HG03558 (cell line): ENCODE measurements around the gene SLC9A3.

Experiments
- ATAC-seq: cut with Tn5 transposase; IDR thresholded peaks from one replicate; pipeline ENCODE4 v1.9.1; 2021; ENCODE audit warnings: moderate number of reproducible peaks; ENCODE audit not compliant: unreplicated experiment; ENCODE audit errors: extremely low read depth

SLC9A3 gene

DNA sequence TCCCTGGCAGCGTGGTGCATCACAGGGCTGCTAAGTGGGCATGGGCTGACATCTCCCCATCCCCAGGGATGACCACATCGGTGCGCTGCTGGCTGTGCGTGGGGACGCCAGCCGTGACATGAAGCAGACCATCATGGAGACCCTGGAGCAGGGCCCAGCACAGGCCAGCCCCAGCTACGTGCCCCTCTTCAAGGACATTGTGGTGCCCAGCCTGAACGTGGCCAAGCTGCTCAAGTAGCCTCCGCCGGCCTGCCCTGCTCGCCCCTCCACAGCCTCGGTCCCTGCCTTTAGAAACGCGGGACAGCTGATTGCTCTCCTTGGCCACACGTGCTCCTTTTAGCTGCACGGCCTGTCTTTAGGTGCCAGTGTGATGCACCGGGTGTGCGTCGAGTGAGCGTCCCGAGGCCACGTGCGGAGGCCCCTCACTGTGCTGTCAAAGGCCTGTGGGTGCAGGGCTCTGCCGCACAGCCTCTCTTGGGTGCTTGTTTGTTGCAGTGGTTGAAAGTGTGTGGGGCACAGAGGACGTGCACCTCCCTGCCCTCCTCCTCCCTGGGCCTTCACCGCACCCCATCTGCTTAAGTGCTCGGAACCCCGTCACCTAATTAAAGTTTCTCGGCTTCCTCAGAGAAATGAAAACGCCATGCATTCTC lies 57.5 kb downstream of the SLC9A3 start:
- no peak for ATAC-seq

DNA sequence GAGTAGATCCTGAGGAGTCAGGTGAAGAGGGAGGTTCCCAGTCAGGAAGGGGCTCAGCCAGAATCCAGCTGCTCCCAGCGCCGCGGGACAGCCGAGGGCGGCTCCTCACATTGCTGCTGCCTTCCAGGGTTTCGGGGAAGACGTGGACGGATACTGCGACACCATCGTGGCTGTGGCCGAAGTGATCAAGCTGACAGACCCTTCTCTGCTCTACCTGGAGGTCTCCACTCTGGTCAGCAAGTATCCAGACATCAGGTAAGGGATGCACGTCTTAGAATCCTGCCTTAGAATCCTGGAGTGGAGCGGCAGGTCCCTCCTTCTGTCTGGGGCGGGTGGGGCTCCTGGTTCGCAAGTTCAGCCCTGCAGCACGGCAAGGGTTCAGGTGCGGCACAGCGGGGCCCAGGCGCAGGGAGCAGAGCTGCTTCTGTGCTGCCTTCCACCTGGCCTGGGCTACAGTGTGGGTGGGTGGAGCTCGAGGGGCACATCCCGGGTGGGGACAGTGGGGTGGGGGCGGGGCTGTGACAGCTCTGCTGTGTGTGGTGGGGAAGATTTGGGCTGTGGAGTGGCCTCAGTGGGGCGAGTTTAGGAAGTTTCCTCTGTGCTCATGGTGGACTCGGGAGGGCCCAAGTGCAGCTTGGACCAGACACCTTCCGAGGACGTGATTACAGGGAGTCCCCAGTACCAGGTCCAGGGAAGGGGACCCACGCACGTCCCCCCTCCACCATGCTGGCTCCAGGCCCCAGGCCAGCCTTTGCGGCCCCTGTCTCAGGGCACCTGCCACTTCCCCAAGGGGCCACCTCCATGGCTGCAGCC lies 58.5 kb downstream of the SLC9A3 start:
- no peak for ATAC-seq

DNA sequence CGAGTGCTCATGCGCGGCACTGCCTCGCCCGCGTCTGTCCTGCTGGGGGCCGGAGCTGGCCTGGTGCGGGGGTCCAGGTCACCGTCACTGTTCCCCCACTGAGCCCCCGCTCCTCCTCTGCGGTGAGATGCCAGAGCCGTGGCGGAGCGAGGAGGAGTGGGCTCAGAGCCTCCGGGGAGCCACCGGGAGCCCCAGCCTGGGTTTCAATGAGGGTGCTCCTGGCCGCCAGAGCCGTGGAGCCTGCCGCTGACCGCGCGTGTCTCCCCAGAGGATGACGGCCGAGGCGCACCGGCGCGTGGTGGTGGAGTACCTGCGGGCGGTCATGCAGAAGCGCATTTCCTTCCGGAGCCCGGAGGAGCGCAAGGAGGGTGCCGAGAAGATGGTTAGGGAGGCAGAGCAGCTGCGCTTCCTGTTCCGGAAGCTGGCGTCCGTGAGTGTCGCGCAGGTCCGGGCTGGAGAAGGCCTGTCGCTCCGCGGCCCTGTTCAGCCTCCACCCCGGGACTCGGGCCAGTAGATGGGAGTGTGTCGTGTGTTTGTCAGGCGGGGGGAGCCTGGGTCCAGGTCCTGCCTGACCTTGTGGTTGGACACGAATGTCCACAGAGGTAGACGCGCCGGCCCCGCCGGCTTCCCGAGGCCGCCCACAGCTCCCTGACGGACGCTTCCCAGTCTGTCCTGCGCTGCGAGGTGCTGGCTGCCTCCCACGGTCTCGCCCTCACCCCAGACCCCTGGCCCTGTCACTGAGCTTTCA lies 59.2 kb downstream of the SLC9A3 start:
- no peak for ATAC-seq

DNA sequence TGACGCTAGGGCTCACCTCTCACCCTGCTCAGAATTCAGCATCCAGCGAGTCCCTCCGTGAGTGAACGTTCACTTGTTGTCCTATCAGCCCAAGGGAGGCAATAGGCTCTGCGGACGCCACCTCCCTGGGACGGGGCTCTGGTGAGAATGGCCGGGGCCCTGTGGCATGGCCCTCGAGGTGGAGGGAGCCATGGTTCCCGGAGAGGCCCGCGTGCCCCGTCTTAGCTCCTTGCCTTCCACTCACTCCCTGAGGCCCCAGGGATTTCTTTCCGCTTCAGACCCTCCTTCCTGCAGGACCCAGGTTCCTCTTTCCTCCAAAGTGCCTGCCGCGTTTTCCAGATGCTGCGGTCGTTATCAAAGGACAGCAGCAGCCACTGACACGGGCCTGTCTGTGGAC lies 59.8 kb downstream of the SLC9A3 start:
- ATAC-seq: no peak

DNA sequence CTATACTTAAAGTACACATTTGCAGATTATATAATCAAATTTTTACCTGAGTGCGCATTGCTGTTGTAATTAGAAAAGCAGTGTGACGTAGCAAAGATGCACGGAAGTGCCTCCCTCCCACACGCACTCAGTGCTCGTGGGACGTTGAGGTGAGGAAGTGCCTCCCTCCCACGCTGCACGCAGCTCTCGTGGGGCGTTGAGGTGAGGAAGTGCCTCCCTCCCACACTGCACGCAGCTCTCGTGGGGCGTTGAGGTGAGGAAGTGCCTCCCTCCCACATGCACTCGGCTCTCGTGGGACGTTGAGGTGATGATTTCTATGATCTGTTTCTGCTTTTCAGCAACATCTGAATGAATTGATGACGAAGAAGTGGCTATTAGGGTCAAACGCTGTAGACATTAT lies 60.3 kb downstream of the SLC9A3 start:
- no peak for ATAC-seq

DNA sequence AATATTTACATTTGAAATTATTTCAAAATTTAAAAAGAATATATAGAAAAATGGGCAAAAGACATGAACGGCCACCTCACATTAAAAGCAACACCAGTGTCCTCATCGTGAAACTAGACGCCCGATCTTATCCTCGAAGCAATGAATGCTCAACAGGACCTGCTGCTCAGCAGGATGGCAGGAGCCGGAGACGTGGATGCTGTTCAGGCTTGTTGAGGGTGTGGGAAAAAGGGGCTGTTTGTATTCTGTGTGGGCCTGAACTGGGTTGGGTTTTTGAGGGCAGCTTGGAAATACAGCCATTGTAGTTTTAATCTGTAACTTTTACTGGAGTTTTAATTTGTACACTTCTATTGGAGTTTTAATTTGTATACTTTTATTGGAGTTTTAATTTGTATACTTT lies 60.9 kb downstream of the SLC9A3 start:
- no peak for ATAC-seq

DNA sequence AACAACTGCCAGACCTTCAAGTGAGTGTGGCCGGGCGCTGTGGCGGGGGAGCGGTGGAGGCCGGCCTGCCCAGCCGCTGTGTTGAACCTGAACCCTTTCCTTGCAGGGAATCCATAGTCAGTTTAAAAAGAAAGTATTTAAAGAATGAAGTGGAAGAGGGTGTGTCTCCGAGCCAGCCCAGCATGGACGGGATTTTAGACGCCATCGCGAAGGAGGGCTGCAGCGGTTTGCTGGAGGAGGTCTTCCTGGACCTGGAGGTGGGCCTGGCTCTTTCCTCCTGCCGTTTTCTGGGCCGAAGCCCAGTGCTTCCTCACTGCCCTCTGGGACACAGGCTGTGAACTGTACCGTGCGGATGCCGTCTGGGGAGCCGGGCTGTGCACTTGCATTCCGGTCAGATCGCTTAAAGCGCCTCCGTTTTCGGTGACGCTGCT lies 62.2 kb downstream of the SLC9A3 start:
- ATAC-seq: no peak

DNA sequence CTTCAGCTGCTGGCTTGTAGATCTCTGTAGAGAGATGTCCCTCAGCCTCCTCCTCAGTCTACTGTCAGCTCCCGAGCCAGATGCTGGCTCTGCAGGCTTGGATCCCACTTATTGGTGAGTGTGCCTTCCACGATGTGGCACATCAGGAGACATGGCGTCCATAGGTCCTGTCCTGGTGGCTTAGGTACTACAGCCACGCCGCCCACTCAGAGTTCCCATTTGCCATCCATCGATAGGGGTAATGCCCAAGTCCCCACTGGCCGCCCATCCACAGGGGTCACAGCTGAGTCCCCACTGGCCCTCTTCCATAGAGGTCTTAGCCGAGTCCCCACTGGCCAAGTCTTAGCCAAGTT lies 64.0 kb downstream of the SLC9A3 start:
- ATAC-seq: no peak

DNA sequence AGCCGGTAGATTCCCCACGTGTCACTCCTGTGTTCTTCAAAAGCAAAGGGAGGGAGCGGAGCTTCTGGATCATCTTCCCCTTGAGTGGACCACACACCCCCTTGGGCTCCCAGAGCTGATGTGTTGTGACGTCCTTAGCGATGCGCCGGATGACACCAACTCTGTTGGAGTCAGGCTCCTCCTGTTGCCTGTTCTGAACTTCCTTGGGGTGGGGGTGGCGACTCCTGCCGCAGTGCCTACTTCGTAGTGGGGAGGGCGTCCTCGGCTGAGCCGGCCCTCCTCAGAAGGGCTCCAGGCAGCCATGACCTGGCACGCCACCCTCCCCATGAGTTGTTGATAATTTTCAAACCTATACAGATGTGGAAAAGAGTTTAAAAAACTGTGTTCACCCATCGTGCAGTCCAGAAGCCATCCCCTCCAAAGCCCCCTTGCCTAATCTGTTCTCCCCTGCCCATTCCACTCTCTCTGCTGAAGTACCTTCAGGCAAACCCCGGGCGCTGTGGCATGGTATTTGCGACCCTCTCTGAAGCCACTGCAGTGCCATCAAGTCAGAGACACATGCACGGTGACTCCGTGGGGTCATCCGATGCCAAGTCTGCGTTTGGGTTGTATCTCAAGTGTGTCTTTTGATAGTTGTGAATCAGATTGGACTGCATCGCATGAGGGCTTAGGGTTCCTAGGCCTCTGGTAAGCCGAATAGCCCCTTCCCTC lies 64.5 kb downstream of the SLC9A3 start:
- no peak for ATAC-seq

DNA sequence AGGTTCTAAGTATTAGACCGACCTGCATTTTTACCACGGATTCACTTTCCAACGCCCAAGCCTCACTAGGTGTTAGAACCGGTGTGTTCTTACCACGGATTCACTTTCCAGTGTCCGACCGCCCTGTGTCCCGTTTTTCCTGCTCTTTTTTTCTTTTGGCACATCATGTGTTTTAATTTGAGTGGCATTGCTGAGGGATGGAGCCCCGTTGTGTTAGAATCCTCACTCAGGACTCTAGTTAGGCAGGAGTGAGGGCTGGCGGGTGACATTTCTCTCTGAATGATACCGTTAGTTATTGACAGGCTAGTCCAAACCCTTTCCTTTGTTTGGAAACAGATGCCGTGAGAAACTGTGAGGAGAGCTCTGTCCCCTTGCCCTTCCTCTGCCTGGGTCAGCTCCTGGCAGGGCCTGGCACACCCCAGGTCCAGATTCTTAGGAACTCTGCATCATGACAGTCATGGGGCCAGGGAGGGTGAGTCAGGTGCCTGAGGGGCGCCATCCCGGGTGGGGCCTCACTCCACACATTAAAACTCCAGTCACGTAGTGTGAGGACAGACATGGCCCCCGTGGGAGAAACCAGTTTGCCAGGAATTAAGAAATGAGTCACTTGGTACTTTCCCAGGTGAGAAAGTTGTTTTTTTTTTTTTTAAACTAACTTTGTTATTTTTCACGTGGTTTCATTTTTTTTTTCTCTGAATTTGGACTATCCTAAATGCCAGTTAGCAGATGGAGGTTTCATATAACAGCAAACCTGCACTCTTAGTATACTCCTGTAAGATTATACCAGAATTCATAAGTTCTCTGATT lies 65.5 kb downstream of the SLC9A3 start:
- ATAC-seq: no peak

DNA sequence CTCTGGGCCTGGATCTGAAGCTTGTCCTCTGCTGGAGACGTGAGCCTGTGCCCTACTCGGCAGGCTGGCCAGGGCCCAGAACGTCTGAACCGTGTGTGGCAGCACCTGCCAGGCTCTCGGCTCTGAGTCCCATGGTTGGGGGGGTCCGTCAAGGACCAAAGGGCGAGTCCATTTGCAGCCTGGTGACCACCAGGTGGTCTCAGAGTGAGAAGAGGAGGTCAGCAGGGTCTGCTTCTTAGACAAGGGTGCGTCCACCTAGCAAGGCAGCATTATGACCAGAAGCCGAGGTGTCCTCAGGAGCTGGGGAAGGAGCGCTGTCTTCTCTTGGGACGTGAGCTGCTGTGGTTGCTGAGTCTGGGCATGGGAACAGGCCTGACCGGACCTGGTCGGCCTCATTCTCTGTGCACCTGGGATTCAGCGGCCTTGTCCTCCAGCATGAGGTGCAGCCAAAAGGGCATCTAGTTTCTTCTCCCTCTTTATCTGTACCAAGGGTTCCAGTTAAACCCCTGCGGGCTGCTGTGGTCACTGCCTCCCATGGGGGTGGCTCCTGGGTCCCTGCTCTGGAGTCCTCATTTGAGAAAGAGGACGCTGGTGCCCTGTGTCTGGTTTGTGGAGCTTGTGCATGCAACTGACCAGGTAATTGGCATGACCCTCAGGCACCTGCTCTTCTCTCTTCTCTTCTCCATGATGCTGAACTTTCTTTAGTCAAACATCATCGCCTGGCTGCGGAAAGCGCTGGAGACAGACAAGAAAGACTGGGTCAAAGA lies 66.9 kb downstream of the SLC9A3 start:
- no peak for ATAC-seq

DNA sequence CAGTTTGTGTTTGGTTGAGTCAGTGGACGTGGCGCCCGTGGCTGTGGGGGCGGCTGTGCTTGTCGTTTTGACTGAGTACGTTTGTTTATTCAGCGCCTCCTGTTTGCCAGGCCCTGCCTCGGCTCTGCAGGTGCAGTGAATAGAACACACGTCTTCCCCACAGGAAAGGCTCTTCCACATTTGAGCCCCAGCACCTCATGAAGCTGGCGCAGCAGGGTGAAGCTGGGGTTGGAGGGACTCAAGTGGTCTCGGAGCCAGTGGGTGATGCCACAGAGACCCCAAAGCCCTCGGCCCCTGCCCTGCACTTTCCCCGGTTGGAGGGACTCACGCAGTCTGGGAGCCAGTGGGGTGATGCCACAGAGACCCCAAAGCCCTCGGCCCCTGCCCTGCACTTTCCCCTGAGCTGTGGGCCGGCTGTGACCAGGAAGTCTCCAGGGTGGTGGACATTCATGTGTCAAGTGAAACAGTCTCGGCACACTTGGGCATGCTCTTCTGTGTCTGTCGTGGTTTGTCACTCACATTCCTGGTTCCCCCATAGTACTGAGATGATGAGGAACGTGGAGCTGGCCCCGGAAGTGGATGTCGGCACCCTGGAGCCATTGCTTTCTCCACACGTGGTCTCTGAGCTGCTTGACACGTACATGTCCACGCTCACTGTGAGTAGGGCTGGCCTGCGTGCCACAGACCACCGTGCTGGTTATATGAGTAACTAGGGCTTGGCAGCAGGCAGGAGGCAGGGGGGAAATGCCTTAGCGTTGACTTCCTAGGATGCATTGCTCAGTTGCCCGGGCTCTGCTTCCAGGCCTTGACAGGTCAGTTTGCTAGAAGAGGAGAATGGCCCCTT lies 67.7 kb downstream of the SLC9A3 start:
- ATAC-seq: no peak

DNA sequence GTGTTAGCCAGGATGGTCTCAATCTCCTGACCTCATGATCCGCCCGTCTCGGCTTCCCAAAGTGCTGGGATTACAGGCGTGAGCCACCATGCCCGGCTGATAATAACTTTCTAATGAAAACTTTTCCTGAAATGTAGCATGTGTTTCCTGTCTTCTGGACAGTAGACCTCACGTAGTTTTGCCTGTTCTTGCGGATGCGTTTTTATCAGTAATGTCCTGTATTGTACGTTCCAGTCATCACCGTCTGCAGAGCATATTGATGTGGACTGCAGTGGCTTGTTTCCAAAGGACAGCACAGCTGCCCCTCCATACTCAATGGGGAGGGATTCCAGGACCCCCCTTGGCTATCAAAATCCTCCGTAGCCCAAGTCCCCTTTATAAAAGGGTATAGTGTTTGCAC lies 68.4 kb downstream of the SLC9A3 start:
- no peak for ATAC-seq

DNA sequence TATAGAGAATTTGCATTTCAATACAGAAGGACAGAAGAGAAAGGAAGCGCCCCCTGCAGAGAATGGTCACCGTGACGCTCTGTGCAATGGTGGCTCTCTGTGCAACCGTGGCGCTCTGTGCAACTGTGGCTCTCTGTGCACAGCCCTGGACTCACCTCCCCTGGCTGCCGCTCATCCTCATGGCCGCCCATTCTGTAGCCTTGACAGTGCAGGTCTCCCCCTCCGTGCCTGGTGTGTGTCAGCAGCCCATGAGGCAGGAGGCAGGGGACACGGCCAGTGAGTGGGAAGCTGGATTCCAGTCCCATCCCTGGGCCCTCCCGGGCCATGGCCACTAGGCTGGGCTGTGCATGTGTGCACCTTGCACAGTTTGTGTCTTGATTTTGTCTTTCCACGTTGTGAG lies 69.3 kb downstream of the SLC9A3 start:
- ATAC-seq: no peak

DNA sequence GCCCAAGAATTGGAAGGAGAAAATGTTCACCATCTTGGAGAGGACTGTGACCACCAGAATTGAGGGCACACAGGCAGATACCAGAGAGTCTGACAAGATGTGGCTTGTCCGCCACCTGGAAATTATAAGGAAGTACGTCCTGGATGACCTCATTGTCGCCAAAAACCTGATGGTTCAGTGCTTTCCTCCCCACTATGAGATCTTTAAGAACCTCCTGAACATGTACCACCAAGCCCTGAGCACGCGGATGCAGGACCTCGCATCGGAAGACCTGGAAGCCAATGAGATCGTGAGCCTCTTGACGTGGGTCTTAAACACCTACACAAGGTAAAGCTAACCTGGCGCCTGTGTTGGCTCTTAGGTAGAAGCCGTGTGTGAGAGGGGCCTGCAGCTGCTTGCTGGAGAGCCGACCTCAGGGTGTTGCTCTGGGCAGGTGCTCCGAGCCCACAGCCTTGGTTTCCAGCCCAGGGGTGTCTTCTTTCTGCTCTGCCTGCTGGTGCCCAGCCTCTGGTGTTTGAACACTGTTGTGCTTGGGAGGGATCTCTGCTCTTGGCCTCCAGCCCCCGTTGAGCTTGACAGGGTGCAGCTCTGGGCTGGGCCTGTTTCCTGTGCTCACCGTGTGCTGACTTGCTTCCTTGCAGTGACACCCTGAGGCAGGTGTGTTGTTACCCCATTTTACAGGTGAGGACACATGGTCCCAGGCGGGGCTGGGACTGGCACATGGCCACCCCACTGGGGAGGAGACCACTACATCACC lies 70.3 kb downstream of the SLC9A3 start:
- no peak for ATAC-seq

DNA sequence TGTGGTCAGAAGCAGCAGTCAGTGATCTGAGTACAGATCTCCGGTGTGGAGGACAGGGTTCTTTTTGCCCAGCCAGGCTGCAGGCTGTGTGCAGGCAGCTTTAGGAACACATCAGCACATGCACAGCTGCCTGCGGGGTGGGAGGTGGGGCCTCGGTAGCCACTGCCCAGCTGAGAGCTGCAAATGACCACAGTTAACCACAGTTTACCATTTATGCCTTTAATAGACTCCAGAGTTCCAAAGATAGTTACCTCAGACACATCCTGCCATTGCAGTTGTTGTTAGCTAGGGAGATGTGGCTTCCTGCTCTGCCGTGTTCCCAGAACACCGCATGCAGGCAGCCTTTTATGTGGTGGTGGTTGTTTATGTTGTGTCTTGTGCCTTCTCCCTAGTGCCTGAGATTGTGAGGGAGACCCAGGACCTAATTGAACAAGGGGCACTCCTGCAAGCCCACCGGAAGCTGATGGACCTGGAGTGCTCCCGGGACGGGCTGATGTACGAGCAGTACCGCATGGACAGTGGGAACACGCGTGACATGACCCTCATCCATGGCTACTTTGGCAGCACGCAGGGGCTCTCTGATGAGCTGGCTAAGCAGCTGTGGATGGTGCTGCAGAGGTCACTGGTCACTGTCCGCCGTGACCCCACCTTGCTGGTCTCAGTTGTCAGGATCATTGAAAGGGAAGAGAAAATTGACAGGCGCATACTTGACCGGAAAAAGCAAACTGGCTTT lies 71.1 kb downstream of the SLC9A3 start:
- no peak for ATAC-seq
